ENCODE data around the gene COLEC12.

The COLEC12 gene

DNA sequence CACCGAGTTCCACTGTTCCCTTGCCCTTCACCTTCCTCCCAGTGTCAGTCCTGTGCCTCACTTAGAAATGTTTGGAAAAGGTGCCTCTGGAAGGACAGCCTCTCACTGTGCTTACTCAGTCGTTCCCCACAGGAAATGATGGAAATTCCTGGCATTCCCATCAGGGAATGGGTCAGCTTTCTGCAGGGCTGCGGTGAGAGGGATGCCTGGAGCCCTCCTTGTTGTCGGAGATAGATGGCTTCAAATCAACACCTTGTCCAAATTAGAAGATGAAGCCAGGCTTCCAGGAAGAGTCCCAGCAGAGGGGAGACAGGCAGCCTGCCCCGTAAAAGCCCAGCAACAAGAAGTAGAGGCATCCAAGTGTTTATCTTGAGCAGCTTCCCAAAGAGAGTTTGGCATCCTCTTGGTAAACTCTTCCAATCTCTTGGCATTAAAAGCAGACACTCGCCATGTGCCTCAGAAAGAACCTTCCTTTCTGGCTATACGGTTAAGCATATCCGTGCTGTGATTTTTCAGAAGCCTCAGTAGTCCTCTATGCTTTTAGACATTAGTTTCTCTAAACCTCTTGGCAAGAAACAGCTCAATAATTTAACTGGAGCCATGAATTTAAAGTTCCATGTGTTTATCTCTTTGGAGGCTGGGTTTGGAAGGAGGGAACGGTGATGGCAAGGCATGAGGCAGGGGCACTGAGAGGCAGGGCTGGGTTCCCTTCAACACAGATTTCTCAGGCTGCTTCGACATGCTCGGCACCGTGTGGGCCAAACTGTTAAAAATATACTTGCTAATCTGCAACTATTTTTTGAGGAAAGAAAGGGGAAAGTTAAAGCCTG lies 25.1 kb downstream of the COLEC12 start:
- no peak for DNase-seq (ENCODE audit: low read depth in 2 of 2)

DNA sequence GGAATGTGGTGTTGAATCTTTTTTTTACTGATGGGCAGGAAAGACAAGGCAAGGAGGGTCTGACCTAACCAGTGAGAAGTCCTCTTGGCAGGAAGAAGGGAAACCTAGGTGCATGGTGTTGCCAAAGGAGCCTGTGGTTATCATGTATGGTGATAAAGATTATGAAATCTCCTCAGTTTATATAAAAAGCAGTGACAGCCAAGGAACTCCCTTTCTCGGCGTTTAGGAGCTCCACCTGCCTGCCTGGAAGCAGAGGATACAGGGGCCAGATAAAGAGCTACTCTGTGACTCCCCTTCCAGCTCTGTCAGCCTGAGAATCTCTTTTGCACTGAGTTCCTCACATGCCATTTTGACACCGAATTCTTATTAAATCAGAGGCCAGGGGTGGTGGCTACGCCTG lies 26.1 kb downstream of the COLEC12 start:
- no peak for DNase-seq (ENCODE audit: low read depth in 2 of 2)

DNA sequence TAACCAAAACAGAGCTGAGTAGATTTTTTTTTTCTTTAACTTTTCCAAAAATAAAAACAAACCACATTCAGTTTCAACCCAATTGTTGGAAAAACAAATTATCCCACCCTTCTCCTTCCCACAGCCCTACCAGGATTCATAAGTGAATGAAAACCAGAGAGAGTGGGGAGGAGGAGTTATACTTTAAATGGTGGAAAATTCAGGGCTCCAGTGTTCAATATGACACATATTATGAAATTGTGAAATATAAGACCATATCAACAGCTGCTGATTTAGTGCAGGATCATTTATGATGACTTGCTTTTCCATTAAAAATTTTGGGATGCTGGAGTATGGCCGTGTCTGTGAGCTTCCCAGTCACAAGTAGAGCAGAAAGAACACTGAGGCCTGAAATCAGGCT lies 26.7 kb downstream of the COLEC12 start:
- no peak for DNase-seq (ENCODE audit: low read depth in 2 of 2)

DNA sequence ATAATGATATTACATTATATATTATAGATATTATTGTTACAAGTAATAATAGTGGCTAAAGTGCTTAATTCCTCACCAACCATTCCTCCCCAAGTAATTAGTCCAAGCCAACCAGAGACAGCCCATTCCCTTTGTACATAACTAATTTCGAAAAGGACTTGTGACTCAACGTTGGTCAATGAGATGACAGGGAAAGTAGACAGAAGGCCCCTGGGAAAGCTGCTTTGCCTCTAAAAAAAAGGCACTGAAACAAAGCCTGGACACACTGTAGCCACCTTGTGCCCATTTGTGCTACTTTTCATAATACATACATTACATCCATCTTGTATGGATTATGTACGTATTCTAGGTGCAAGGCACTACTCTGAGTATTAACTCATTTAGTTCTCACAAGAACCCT lies 28.8 kb downstream of the COLEC12 start:
- no peak for DNase-seq (ENCODE audit: low read depth in 2 of 2)

DNA sequence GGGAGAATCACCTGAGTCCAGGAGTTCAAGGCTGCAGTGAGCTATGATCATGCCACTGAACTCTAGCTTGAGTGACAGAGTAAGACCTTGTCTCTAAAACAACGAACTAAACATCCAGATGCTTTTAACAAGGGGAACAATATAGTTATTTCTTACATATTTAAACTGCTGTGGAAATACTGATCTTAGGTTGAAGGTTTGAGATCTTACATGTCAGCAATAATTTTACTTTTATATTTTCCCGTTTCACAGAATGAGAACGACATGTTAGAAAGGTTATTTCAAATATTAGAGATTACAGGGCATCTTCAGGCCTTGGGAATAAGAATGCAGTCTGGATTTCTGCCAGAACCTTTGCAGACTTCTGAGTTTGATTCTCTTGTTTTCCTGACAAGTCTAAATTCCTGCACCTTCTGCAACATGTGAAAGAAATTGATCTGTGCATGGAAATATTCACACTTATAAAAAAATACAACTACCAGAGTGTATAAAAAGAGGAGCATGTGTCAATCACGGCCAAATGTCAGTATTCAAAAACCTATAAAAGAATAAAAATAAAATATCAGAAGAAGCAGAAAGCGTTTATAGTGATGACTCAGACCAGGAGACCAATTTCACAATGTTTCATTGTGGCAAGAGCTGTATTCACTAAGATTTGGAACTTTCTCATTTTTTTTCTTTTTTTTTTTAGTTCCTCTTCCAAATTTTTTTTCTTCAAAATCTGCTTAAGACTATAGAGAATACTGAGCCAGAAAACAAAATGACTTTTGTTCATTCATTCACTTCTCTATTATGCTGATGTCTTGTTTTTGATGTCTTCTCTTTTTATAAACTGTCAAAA lies 29.6 kb downstream of the COLEC12 start:
- no peak for DNase-seq (ENCODE audit: low read depth in 2 of 2)

- DNase-seq (ENCODE audit: low read depth in 2 of 2) = no peak
Observed at GRCh38 chr18:468955-469790, 31.3 kb downstream of the COLEC12 start.

GRCh38 chr18:463827-464541 lies 36.5 kb downstream of the COLEC12 start:
- no peak for DNase-seq (ENCODE audit: low read depth in 2 of 2)

- DNase-seq (ENCODE audit: low read depth in 2 of 2) = no peak
Observed at GRCh38 chr18:463403-463802, 37.1 kb downstream of the COLEC12 start.

DNA sequence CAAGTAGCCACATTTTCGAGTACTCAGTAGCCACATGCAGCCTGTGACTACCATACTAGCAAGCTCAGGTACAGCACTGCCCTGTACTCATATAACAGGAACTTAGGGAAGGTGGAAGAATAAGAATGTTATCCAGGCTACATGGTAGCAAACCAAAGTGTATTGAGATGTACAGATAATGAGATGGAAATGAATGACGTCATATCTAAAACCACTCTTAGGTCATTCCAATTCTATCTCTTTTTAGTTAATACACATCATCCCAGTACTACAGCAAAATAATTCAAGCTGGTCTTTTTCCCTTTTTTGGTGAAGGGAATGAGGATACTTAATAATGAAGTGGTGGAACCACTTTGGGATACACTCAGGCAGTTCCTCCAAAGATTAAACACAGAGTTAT lies 38.7 kb downstream of the COLEC12 start:
- DNase-seq (ENCODE audit: low read depth in 2 of 2) = no peak

- DNase-seq (ENCODE audit: low read depth in 2 of 2) = no peak
Observed at GRCh38 chr18:460791-461190, 39.7 kb downstream of the COLEC12 start.

- DNase-seq (ENCODE audit: low read depth in 2 of 2) = no peak
Observed at GRCh38 chr18:459814-460593, 40.5 kb downstream of the COLEC12 start.

DNA sequence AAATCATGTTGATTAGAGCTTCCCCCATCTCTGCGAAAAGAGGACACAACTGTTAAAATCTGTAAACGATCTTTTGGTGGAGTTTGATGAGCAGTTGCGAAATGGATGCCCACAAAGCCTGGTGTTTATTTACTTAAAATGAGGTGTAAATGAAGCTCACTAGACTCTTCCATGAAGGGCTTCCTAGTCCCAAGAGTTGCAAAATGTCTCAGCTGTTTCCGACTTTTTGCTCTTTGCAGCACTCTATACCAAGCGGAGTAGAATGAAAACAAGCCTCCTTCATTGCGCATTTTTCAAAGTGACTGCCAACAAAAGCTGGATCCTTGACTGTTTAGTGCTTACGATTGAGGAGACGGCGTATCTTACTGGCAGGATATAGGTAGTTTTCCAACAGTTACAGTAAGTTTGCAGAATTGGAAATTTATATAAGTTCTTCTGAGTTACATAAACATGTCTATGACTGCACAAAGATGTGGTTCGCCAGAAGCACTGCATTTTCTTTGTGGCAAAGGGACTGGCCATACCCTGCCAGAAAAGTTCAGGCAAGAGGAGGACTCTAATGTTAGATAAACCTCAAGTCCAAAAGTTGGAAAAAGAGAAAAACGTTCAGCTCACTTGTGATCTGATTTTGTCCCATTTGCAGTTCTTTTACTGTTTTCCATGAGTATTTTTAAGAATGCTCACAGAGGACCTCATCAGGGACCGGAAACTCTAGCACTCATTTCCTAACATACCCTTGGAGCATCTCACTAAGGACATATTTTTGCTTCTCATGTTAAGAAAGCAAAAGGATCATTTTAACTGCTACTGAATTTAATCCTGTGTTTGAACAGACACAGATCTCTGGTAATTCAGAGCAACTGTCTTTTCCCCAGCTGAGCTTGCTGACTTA lies 42.7 kb downstream of the COLEC12 start:
- DNase-seq (ENCODE audit: low read depth in 2 of 2) = no peak

DNA sequence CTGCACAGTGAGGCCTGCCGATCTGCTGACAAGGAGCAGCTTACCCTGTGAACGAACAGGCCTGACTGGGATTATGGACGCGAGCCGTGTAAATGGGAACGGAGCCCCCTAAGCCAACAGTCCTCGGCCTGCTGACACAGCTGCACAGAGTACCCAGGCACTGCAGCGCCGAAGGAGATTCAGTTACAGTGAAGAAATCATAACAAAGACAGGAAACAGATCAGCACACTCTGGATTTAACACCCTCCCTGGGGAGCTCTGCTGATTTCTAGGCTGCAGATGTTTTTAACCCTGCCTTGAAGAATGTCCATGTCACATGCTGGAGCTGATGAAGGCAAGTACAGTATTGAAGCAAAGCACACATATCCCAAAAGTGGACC lies 43.4 kb downstream of the COLEC12 start:
- no peak for DNase-seq (ENCODE audit: low read depth in 2 of 2)

DNA sequence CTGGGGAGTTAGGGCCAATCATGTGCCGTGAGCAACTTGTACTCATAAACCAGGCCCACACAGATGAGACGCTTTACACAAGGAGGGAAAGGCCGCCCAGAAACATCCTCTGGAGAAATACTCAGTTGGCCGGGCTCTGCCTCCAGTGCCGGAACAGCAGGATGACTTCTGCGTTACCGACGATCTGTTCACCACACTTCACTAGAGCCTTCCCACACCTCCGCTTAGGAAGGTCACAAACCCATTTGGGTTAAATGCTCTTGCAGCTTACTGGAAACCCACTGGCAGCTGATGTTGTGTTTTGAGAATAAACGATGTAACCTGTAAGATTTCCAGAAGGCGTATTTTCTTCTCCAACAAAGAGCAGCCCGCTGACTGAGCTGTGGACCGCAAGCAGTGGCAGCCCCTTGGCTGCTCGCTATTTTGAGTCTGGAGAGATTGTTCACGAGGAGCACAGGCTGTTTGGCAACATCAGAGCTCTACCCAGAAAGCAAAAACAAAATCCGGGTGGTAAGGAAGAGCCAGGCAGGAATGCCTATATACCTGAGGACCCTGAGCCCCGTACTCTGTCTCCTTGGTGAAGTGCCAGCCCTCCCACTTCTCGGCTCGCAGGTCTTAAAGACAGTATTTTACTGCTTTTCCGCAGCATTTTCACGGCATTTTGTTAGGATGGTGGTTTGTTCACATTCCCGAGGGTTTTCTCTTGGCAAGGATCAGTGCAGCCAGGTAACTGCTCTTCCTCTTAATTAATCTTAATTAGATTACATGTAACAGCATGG lies 44.0 kb downstream of the COLEC12 start:
- DNase-seq (ENCODE audit: low read depth in 2 of 2) = no peak

GRCh38 chr18:453400-453799 lies 47.1 kb downstream of the COLEC12 start:
- DNase-seq (ENCODE audit: low read depth in 2 of 2) = no peak

- no peak for DNase-seq (ENCODE audit: low read depth in 2 of 2)
Observed at GRCh38 chr18:452816-453215, 47.7 kb downstream of the COLEC12 start.

DNA sequence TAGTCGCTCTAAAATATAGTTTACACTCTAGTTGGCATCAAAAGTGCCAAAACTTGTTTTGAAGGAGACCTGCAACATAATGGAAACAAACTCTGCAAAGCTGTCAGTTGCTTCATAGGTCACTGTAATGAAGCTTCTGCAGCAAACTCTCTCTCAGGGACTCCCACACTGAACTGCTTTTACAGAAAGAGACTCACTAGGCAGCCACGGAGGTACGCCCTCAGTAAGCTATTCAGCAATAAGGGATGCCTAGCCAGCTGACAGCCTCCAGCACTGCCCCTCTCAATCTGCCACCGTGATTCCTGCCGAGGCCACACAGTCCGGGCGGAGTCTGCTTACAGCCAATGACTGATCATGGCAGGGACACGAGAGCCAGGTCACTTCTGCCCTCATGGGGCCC lies 51.1 kb downstream of the COLEC12 start:
- DNase-seq (ENCODE audit: low read depth in 2 of 2) = no peak

DNA sequence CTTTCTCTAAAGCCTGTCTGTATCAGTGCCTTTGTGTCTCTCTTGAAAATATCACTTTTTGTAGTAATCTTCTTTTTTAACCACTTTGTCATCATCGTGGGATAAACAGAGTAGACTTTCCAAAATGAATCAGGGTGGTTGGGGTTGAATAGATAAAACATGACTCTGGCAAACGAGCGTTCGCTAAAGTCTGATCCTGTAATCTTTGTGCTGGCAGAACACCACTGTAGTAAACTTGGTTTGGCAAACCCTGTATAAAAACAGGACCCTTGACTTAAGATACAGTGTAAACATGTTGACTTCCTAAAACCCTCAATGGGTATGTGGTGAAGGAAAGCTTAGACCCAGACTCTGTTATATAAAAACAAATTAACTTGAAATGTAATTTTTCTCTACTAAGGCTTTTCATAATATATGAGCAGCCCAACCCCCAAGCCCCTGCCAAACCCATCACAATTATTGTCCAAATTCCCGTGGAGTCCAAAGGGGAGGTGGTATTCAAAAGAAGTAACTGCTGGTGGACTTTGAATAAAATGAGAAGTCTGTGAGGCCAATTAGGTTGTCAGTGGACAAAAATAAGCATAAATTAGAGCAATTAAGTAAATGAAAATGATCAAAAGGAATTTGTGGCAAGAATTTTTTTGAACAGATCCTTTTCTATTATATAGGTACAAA lies 52.2 kb downstream of the COLEC12 start:
- no peak for DNase-seq (ENCODE audit: low read depth in 2 of 2)

All from stimulated activated CD8-positive, alpha-beta memory T cell treated with anti-CD3 and anti-CD28 coated beads, Interleukin-7, amount 100 ng/mL, for 1 hour (primary cell).